DMS79 (cell line): ENCODE measurements around the gene FBH1.
"Not testable (repeated sequence)": the region's sequence is repeated elsewhere in the genome, so short reads cannot be mapped to it uniquely, and the experiment has no call there.

Experiments used
- DNase-seq: peaks from one replicate; lab custom pipeline; 2025; lab: John Stamatoyannopoulos, UW

The FBH1 gene

GRCh38 chr10:5903563-5903962 lies 13.5 kb downstream of the FBH1 start:
- DNase-seq: no peak

- DNase-seq: no peak
These were observed 14.2 kb downstream of the FBH1 start for GRCh38 chr10:5904227-5904626.

GRCh38 chr10:5905854-5906507 lies 15.9 kb downstream of the FBH1 start:
- DNase-seq: no peak

GRCh38 chr10:5906651-5907050 lies 16.6 kb downstream of the FBH1 start:
- DNase-seq: no peak

- not testable (repeated sequence) for DNase-seq
These were observed 18.6 kb downstream of the FBH1 start for GRCh38 chr10:5908676-5909075.

GRCh38 chr10:5910323-5911100 lies 20.5 kb downstream of the FBH1 start:
- DNase-seq: no peak

GRCh38 chr10:5911670-5912069 lies 21.6 kb downstream of the FBH1 start:
- DNase-seq: no peak

- DNase-seq: no peak
These were observed 23.7 kb downstream of the FBH1 start for GRCh38 chr10:5913736-5914135.

GRCh38 chr10:5915451-5915850 lies 25.4 kb downstream of the FBH1 start:
- DNase-seq: no peak

GRCh38 chr10:5917305-5917704 lies 27.3 kb downstream of the FBH1 start:
- DNase-seq: no peak

- DNase-seq: no peak
These were observed 28.7 kb downstream of the FBH1 start for GRCh38 chr10:5918763-5919162.

- no peak for DNase-seq
These were observed 29.5 kb downstream of the FBH1 start for GRCh38 chr10:5919568-5919967.

GRCh38 chr10:5921746-5922145 lies 31.7 kb downstream of the FBH1 start:
- no peak for DNase-seq

GRCh38 chr10:5924889-5925288 lies 34.8 kb downstream of the FBH1 start:
- no peak for DNase-seq

- no peak for DNase-seq
These were observed 37.3 kb downstream of the FBH1 start for GRCh38 chr10:5927306-5927705.

- no peak for DNase-seq
These were observed 39.4 kb downstream of the FBH1 start for GRCh38 chr10:5929442-5929841.

GRCh38 chr10:5930272-5930671 lies 40.2 kb downstream of the FBH1 start:
- DNase-seq: no peak

- no peak for DNase-seq
These were observed 42.3 kb downstream of the FBH1 start for GRCh38 chr10:5932345-5932744.

GRCh38 chr10:5933909-5934546 lies 44.0 kb downstream of the FBH1 start:
- no peak for DNase-seq

GRCh38 chr10:5935628-5936027 lies 45.6 kb downstream of the FBH1 start:
- no peak for DNase-seq

GRCh38 chr10:5937016-5937415 lies 47.0 kb downstream of the FBH1 start:
- DNase-seq: no peak

GRCh38 chr10:5938291-5938690 lies 48.2 kb downstream of the FBH1 start:
- DNase-seq: no peak

GRCh38 chr10:5940807-5941218 lies 50.8 kb downstream of the FBH1 start:
- DNase-seq: no peak
